ENCODE data around the gene TRAPPC14. TPM values are rescaled to one million over a fixed set of nuclear protein-coding genes. Genes with fewer than 3 reads are reported as not detected.

TRAPPC14 gene
- total RNA-seq, 3 donors from 2014 or later, result 3.4 to 16.1 (median 12.6) TPM

DNA sequence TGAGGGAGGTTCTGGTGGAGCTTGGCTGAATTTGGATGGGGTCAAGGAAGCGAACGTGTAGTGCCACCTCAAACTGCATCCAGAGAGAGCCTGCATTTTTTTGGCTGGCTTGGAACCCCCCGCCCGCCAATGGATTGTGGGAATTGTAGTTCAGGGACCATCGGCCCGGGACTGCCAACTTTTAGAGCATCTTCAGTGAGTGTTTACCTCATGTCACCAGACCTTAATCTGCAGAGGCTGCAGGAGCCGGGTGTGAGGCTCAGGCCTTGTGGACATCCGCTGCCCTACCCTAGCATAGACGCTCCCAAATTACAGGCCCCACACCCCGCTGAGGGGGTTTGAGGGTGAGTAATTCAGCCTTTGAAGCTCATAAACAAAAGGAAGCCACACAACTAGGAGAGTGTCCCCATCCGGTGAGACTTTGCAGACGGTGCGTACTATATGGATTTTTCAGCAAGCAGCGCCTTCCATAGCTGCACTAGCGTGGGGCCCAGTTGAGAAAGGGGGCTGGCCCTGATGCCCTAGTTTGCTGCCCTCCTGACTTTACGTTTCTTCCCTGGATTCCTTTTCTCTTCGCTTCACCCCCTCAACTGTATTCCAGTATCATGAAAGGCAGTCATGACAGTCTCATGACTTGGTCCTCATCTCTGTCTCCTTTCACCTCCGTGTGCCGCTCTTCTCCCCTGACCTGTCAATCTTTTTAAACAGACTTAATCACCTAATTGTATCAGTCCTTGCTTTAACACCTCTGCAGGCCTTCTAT is 38.4 kb downstream of the TRAPPC14 start:
- intact Hi-C loops (cut with DNase I; ENCODE audit: low total_unique reads), result loop anchor here (5.0 kb wide), 1 partner anchor 842 kb away; no protein-coding TSS in a partner anchor
- no peaks in the 10 kb centered on the region for H3K9me3 ChIP-seq
- no peaks in the 10 kb centered on the region for H3K27me3 ChIP-seq
- H3K4me3 ChIP-seq, result peak overlapping the region; percentile 63 to 81 (median 76)
- peak overlapping the region; percentile 80 to 88 for H3K27ac ChIP-seq
- no peak for TF ChIP-seq POLR2A (IDR thresholded peaks at IDR 0.05)
- TF ChIP-seq, protein P1, sequence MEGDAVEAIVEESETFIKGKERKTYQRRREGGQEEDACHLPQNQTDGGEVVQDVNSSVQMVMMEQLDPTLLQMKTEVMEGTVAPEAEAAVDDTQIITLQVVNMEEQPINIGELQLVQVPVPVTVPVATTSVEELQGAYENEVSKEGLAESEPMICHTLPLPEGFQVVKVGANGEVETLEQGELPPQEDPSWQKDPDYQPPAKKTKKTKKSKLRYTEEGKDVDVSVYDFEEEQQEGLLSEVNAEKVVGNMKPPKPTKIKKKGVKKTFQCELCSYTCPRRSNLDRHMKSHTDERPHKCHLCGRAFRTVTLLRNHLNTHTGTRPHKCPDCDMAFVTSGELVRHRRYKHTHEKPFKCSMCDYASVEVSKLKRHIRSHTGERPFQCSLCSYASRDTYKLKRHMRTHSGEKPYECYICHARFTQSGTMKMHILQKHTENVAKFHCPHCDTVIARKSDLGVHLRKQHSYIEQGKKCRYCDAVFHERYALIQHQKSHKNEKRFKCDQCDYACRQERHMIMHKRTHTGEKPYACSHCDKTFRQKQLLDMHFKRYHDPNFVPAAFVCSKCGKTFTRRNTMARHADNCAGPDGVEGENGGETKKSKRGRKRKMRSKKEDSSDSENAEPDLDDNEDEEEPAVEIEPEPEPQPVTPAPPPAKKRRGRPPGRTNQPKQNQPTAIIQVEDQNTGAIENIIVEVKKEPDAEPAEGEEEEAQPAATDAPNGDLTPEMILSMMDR (IDR thresholded peaks at IDR 0.05), result no peak
- no peak for TF ChIP-seq POLR2AphosphoS5 (IDR thresholded peaks at IDR 0.05)
- peaks cover 3 to 7% of the 10 kb centered on the region in 2 donors for H3K4me1 ChIP-seq
- H3K36me3 ChIP-seq, result no peaks in the 10 kb centered on the region
- peak; percentile 52 to 67 for DNase-seq (ENCODE audit: low spot score in 2 of 2)

DNA sequence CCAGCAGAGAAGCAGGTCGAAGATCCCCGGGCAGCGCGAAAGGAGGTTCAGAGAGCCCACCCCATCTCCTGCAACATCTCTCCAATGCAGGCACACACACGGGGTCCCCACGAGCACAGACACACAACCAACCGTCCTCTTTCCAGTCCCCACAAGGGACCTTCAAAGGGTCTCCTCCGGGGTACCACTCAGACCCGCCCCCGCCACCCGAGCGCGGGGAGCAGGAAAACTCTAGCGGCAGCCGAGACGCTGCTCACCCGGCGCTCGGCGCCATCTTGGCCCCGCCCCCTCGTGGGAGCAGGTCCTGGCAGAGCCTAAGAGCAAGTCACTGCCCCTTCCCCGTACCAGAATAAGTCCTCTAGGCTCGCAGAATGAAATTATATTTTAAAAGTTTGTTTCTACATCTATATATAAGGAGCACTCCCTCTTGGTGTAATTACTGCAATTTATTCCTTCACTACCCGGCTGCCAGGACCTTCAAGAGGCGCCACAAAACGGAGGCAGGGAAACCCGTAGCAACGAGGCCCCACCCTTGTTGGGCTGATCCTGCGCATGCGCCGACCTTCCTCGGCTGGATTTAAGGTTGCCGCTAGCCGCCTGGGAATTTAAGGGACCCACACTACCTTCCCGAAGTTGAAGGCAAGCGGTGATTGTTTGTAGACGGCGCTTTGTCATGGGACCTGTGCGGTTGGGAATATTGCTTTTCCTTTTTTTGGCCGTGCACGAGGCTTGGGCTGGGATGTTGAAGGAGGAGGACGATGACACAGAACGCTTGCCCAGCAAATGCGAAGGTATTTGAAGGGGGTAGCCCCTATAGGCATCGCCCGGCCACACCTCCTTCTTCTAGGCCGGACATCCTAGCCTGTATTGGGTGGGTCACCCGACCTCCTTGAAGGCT is 39.2 kb downstream of the TRAPPC14 start, which contains the start of the genes CNPY4 and TAF6:
Gene CNPY4 (plus strand): TSS at position 563 of the 898 bp plus-strand sequence. CDS start 111 bp downstream, at position 674.
Gene TAF6 (minus strand): TSS at position 287 of the 898 bp plus-strand sequence. CDS start 5,149 bp downstream, outside the sequence.
- TF ChIP-seq, protein P1 (IDR thresholded peaks at IDR 0.05), result no peak
- TF ChIP-seq POLR2A (IDR thresholded peaks at IDR 0.05) (peak; percentile 62), POLR2AphosphoS5 (IDR thresholded peaks at IDR 0.05) (peak; percentile 45 to 70 (median 56))
- Histone ChIP-seq H3K9me3 (no peaks in the 10 kb centered on the region), H3K27me3 (no peaks in the 10 kb centered on the region), H3K27ac (peak within 1 kb of the TSS; percentile 80 to 88), H3K36me3 (no peaks in the 10 kb centered on the region), H3K4me3 (peak within 1 kb of the TSS; percentile 63 to 81 (median 76)), H3K4me1 (peaks cover 3 to 7% of the 10 kb centered on the region in 2 donors)
- peak; percentile 93 to 95 for DNase-seq (ENCODE audit: low spot score in 2 of 2)
- intact Hi-C loops (cut with DNase I; ENCODE audit: low total_unique reads), result loop anchor here (5.0 kb wide), 1 partner anchor 843 kb away; no protein-coding TSS in a partner anchor

DNA sequence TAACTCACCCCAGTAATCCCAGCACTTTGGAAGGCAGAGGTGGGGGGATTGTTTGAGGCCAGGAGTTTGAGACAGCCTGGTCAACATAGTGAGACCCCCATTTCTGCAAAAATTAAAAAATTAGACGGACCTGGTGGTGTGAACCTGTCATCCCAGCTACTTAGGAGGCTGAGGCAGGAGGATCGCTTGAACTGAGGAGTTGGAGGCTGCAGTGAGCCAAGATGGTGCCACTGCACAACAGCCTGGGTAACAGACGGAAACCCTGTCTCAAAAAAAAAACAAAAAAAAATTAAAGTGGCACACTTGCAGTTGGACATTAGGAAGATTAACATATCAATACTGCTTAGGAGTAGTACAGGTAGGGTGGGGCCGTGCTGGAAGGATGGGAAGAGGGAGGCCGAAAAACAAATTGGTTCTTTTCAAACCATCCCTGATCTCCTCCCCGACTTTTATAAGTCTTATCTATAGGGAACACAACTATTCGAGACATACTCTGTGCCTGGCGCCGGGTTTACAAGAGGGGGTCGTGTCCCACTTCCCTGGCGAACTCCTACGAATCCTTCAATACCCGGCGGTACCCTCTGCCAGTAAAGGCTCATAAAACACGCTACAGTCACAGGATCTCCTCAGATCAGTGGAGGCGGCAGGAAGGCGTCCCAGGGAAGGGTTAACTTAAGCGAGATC is 40.0 kb downstream of the TRAPPC14 start:
- Histone ChIP-seq H3K27ac (peak overlapping the region; percentile 80 to 88), H3K27me3 (no peaks in the 10 kb centered on the region), H3K4me3 (peak overlapping the region; percentile 63 to 81 (median 76)), H3K9me3 (no peaks in the 10 kb centered on the region), H3K4me1 (peaks cover 3 to 7% of the 10 kb centered on the region in 2 donors), H3K36me3 (no peaks in the 10 kb centered on the region)
- TF ChIP-seq, protein P1 (IDR thresholded peaks at IDR 0.05), result no peak
- no peak for TF ChIP-seq POLR2AphosphoS5 (IDR thresholded peaks at IDR 0.05)
- no peak for TF ChIP-seq POLR2A (IDR thresholded peaks at IDR 0.05)
- intact Hi-C loops (cut with DNase I; ENCODE audit: low total_unique reads), result loop anchor here (5.0 kb wide), 1 partner anchor 844 kb away; no protein-coding TSS in a partner anchor
- DNase-seq (ENCODE audit: low spot score in 2 of 2), result no peak

- Histone ChIP-seq H3K36me3 (no peaks in the 10 kb centered on the region), H3K4me3 (no peak overlapping the region), H3K9me3 (no peaks in the 10 kb centered on the region), H3K27me3 (no peaks in the 10 kb centered on the region), H3K27ac (no peak overlapping the region), H3K4me1 (peaks cover under 1 to 3% of the 10 kb centered on the region in 2 donors)
- TF ChIP-seq, protein P1 (IDR thresholded peaks at IDR 0.05), result no peak
- TF ChIP-seq POLR2A (IDR thresholded peaks at IDR 0.05), result no peak
- TF ChIP-seq POLR2AphosphoS5 (IDR thresholded peaks at IDR 0.05), result no peak
- intact Hi-C loops (cut with DNase I; ENCODE audit: low total_unique reads), result loop anchor here (5.0 kb wide), 1 partner anchor 847 kb away; no protein-coding TSS in a partner anchor
- no peak for DNase-seq (ENCODE audit: low spot score in 2 of 2)
Observed at GRCh38 chr7:100115026-100115425, 43.5 kb downstream of the TRAPPC14 start.

Data from breast epithelium (tissue), 4 donors.